HCT116 (cell line): ENCODE data around the gene ATG16L2.

Source experiments
- CBX3 ChIP-seq: IDR thresholded peaks from 2 replicates; pipeline ENCODE4 v1.6.1; 2012; ENCODE audit warnings: low read depth
- CEBPB ChIP-seq: IDR thresholded peaks from 2 replicates; pipeline ENCODE4 v1.6.1; 2012; ENCODE audit warnings: low read depth
- EZH2phosphoT487 ChIP-seq: fragments of 200-600 bp; IDR thresholded peaks from 2 replicates; pipeline ENCODE4 v1.6.1; 2018; ENCODE audit warnings: antibody characterized with exemption, borderline replicate concordance
- POLR2A ChIP-seq: IDR thresholded peaks from 2 replicates; pipeline ENCODE4 v1.7.0; 2011; ENCODE audit warnings: borderline replicate concordance; ENCODE audit not compliant: insufficient read depth, insufficient read length; ENCODE audit errors: extremely low read depth
- ZNF274 ChIP-seq: fragments of 200-500 bp; sonication (Bioruptor generic); IDR thresholded peaks from 2 replicates; pipeline ENCODE4 v1.6.1; 2014; ENCODE audit warnings: mild to moderate bottlenecking, low read depth, low read length, inconsistent platforms
- TF ChIP-seq, protein P1 (sequence below), 3 experiments: fragments of 200-600 bp in 1 of 3; sonication (generic) in 1 of 3; IDR thresholded peaks in 2 of 3; conservative IDR thresholded peaks in 1 of 3; 2 replicates each; pipeline ENCODE4 v1.5.1; 2012 to 2017; ENCODE audit warnings: low read depth in 2 of 3, low read length in 2 of 3, antibody characterized with exemption in 1 of 3, borderline replicate concordance in 1 of 3, control low read depth in 1 of 3, mild to moderate bottlenecking in 1 of 3, mixed read lengths in 1 of 3, mixed run types in 1 of 3, moderate library complexity in 1 of 3; ENCODE audit not compliant: insufficient read depth in 1 of 3

DNA sequence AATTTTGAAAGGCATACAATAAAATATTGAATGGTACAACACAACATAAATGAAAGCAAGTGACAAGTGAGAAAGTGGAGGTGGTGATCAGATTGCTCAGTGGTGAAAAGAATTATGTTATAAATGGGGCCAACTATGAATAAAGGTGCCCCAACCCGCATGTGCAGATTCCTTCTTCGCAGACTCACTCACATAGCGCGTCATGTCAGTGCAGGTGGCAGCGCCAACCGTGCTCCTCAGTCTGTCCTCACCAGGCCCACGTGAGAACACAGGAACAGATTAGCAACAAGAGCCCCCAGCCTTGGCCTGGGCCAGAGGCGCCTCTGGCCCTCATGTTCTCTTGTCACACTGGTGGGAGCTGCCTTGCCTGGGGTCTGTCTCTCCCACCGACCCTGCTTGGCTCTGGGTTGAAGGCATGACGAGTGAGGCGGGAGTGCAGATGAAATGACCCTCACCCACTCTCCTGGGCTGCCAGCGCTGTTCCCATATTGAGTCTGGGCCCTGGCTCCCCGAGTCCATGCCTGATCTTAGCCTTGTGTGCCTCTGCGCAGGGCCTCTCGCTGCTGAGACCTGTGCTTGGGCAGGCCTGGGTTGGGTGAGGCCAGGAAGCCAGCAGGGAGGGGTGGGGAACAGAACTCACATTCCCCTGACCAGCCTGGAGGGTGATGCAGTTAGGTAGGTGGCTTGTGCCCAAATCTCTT lies 6.4 kb downstream of the ATG16L2 start:
- no peak for TF ChIP-seq EZH2phosphoT487
- TF ChIP-seq, protein P1, sequence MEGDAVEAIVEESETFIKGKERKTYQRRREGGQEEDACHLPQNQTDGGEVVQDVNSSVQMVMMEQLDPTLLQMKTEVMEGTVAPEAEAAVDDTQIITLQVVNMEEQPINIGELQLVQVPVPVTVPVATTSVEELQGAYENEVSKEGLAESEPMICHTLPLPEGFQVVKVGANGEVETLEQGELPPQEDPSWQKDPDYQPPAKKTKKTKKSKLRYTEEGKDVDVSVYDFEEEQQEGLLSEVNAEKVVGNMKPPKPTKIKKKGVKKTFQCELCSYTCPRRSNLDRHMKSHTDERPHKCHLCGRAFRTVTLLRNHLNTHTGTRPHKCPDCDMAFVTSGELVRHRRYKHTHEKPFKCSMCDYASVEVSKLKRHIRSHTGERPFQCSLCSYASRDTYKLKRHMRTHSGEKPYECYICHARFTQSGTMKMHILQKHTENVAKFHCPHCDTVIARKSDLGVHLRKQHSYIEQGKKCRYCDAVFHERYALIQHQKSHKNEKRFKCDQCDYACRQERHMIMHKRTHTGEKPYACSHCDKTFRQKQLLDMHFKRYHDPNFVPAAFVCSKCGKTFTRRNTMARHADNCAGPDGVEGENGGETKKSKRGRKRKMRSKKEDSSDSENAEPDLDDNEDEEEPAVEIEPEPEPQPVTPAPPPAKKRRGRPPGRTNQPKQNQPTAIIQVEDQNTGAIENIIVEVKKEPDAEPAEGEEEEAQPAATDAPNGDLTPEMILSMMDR (IDR thresholded peaks at IDR 0.05 in 2 of 3, conservative IDR thresholded peaks at IDR 0.05 in 1 of 3; ENCODE audit: borderline replicate concordance in 1 of 3, insufficient read depth in 1 of 3, low read depth in 2 of 3, low read length in 2 of 3): no peak
- TF ChIP-seq ZNF274: no peak
- no peak for TF ChIP-seq CBX3
- no peak for TF ChIP-seq POLR2A
- TF ChIP-seq CEBPB: no peak
